ENCODE results near the gene DNMT1. TPM values are rescaled to one million over a fixed set of nuclear protein-coding genes. Genes with fewer than 3 reads are reported as not detected.

Gene DNMT1
- total RNA-seq, 4 donors from 2014 or later, result 36.1 to 54.4 (median 44.2) TPM

GRCh38 chr19:10084803-10085202 is 110.0 kb downstream of the DNMT1 start:
- Histone ChIP-seq H3K9me3 (no peaks in the 10 kb centered on the region), H3K4me1 (peaks cover 13% of the 10 kb centered on the region), H3K27me3 (no peaks in the 10 kb centered on the region), H3K36me3 (peaks cover 9% of the 10 kb centered on the region), H3K4me3 (no peak overlapping the region), H3K27ac (no peak overlapping the region)
- DNase-seq (ENCODE audit: low spot score in 2 of 2), result no peak
- 60% methylated on average over 3 of the region's 3 CpGs for WGBS
- TF ChIP-seq EP300 (IDR thresholded peaks at IDR 0.05) (no peak), POLR2A (IDR thresholded peaks at IDR 0.05) (no peak), POLR2AphosphoS5 (IDR thresholded peaks at IDR 0.05) (no peak), CTCF (IDR thresholded peaks at IDR 0.05) (no peak)

DNA sequence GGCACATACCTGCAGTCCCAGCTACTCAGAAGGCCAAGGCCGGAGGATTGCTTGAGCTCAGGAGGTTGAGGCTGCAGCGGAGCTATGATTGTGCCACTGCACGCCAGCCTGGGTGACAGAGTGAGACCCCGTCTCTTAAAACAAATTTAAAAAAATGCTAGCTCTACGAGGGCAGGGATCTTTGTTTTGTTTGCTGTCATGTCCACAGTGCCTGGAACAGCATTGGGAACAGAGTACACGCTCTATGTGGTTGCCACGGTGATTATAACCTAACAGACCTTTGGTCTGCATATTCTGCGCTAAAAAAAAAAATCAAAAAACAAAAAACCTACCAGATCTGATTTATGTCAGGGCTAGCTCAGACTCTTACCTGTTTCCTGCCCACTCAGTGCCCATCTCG is 110.8 kb downstream of the DNMT1 start:
- H3K9me3 ChIP-seq, result no peaks in the 10 kb centered on the region
- TF ChIP-seq EP300 (IDR thresholded peaks at IDR 0.05) (no peak), POLR2A (IDR thresholded peaks at IDR 0.05) (no peak), POLR2AphosphoS5 (IDR thresholded peaks at IDR 0.05) (no peak), CTCF (IDR thresholded peaks at IDR 0.05) (no peak)
- peaks cover under 1% of the 10 kb centered on the region for H3K36me3 ChIP-seq
- no peaks in the 10 kb centered on the region for H3K27me3 ChIP-seq
- DNase-seq (ENCODE audit: low spot score in 2 of 2), result no peak
- WGBS, result 79% methylated on average over 9 of the region's 9 CpGs
- no peak overlapping the region for H3K4me3 ChIP-seq
- no peak overlapping the region for H3K27ac ChIP-seq
- peaks cover 13% of the 10 kb centered on the region for H3K4me1 ChIP-seq

Other genes starting within 250 kb of the DNMT1 start
- 10 to 100 TPM; 13.4 to 30.6 (median 18.8) TPM for gene COL5A3, start 184.4 kb downstream of the DNMT1 start, total RNA-seq
- gene RDH8, start 181.5 kb downstream of the DNMT1 start, total RNA-seq, result not detected
- gene SHFL, start 108.6 kb downstream of the DNMT1 start, total RNA-seq, result 10 to 100 TPM; 11.8 to 26.7 (median 22.3) TPM
- 1 to 10 TPM in 1 of 4 donors, under 1 TPM in 2, not detected in 1; 0.38 to 1.1 (median 0.42) TPM for gene ANGPTL6, start 92.3 kb downstream of the DNMT1 start, total RNA-seq
- 10 to 100 TPM; 41.9 to 55.1 (median 46.8) TPM for gene PPAN, start 88.6 kb downstream of the DNMT1 start, total RNA-seq
- gene P2RY11, start 83.3 kb downstream of the DNMT1 start, total RNA-seq, result 10 to 100 TPM; 16.4 to 32.9 (median 19.9) TPM
- 100 to 1,000 TPM; 211 to 315 (median 225) TPM for gene EIF3G, start 75.1 kb downstream of the DNMT1 start, total RNA-seq
- 1 to 10 TPM; 3.9 to 9.9 (median 8.6) TPM for gene S1PR2, start 36.4 kb upstream of the DNMT1 start, total RNA-seq
- gene MRPL4, start 57.3 kb upstream of the DNMT1 start, total RNA-seq, result 100 to 1,000 TPM in 1 of 4 donors, 10 to 100 TPM in 3; 53.3 to 108 (median 77.3) TPM
- gene ICAM1, start 76.2 kb upstream of the DNMT1 start, total RNA-seq, result 10 to 100 TPM in 2 of 4 donors, 1 to 10 TPM in 2; 9.1 to 11.1 (median 9.6) TPM
- not detected for gene ICAM4, start 92.0 kb upstream of the DNMT1 start, total RNA-seq
- under 1 TPM in 3 of 4 donors, not detected in 1; 0.21 to 0.97 (median 0.62) TPM for gene ICAM5, start 95.0 kb upstream of the DNMT1 start, total RNA-seq
- 1 to 10 TPM; 1.4 to 7.2 (median 2.9) TPM for gene ZGLP1, start 114.9 kb upstream of the DNMT1 start, total RNA-seq
- 10 to 100 TPM in 3 of 4 donors, 1 to 10 TPM in 1; 7.9 to 19.0 (median 14.5) TPM for gene FDX2, start 121.1 kb upstream of the DNMT1 start, total RNA-seq
- gene RAVER1, start 138.6 kb upstream of the DNMT1 start, total RNA-seq, result 10 to 100 TPM; 18.4 to 27.8 (median 24.8) TPM
- 1 to 10 TPM; 3.1 to 4.5 (median 3.8) TPM for gene ICAM3, start 144.7 kb upstream of the DNMT1 start, total RNA-seq
- gene TYK2, start 185.6 kb upstream of the DNMT1 start, total RNA-seq, result 100 to 1,000 TPM in 2 of 4 donors, 10 to 100 TPM in 2; 80.4 to 200 (median 124) TPM
- gene CDC37, start 208.6 kb upstream of the DNMT1 start, total RNA-seq, result 100 to 1,000 TPM in 3 of 4 donors, 10 to 100 TPM in 1; 91.7 to 178 (median 109) TPM
- 1 to 10 TPM; 3.7 to 7.9 (median 5.6) TPM for gene PDE4A, start 225.6 kb upstream of the DNMT1 start, total RNA-seq

Data from suprapubic skin (tissue), 4 donors.